HG02938 (cell line): ENCODE results near the gene COL6A3.
"Not testable (repeated sequence)": the region's sequence is repeated elsewhere in the genome, so short reads cannot be mapped to it uniquely, and the experiment has no call there.

Experiments
- ATAC-seq: cut with Tn5 transposase; IDR thresholded peaks from one replicate; pipeline ENCODE4 v1.9.1; 2021; ENCODE audit warnings: mild to moderate bottlenecking, moderate library complexity; ENCODE audit not compliant: unreplicated experiment

Gene COL6A3

DNA sequence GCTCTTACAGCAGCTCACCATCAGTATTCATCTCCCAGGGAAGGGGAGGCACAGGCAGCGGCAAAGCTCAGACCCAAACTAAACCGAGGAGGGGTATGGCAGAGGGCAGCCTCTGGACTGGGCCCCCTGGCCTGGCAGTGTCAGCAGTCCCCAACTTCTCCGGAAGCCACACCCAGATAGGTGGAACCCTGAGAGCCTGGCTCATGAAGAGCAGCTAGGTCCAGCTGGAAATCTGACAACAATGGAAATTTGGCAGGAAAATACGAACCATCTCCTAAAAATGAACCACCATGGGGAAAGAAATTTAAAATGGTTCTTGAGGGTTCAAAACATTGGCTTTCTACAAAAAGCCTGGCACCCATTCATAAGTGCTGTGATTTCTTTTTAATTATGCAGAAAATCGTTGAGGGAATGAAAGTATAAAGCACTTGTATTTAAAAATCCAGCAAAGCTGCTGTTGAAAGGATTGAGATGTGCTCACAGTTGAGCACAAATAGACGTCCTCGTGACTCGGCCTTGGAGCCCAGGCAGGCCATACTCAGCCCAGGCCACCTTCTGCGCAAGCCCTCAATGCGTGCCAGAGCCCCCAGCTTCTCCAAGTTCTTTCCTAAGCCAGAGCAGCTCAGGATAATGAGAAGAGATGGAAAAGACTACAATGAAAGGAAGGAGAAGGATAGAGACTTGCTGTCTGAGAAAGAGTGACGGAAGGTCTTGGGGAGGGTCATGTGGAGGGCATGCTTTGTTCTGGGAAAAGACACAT, 93.0 kb downstream of the COL6A3 start:
- ATAC-seq, result no peak

DNA sequence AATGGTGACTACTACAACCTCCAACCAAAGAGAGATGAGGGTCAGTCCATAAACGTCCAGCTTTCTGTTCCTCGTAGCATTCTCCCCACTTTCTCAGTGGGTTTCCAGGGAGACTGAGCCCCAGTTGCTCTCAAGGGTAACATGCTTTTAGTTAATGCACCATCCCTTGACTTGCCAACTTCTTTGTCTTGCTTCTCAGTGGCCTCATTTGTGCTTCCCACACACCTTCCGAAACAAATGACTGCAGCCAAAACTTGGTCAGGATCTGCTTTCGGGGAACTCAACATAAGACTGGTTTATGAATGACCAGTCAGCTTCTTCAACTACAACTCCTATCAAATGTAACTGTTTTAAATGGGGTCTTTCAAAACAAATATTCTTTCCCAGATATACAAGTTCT, 94.1 kb downstream of the COL6A3 start:
- ATAC-seq, result no peak

DNA sequence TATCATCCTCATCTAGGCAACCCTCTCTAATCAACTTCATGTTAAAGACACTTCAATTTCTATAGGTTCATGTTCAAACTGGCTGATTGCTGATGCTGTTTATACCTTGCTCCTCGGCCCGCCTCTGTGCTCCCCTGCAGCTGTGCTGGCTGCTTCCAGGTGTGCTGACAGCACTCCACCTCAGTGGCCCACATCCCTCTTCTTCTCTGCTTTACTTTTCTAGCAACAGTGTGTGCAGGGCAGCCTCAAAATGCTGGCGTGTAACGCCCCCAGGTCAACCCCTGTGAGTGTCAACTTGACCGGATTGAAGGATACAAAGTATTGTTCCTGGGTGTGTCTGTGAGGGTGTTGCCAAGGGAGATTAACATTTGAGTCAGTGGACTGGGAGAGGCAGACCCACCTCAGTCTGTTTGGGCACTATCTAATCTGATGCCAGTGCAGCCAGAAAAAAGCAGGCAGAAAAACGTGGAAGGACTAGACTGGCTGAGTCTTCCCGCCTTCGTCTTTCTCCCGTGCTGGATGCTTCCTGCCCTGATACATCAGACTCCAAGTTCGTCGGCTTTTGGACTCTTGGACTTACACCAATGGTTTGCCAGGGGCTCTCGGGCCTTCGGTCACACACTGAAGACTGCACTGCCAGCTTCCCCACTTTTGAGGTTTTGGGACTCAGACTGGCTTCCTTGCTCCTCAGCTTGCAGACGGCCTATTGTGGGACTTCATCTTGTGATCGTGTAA, 94.7 kb downstream of the COL6A3 start:
- no peak for ATAC-seq

DNA sequence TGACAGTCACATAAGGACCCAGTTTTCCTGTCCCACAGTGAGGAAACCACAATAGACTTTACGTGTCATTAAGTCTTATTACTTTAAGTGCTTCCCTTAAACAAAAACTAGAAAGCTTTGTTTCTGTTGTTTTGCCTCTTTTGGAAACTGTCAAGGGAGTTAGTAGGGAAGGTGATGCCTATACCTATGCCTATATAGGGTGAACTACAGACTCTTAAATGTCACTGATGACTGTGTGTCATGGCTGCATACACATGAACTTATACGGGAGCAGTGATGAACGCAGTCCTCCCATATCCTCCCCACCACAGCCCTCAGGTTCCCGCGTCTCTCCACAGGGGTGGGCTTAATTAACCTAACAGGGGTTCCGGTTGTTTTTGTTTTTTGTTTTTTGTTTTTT, 97.6 kb downstream of the COL6A3 start:
- ATAC-seq, result no peak

DNA sequence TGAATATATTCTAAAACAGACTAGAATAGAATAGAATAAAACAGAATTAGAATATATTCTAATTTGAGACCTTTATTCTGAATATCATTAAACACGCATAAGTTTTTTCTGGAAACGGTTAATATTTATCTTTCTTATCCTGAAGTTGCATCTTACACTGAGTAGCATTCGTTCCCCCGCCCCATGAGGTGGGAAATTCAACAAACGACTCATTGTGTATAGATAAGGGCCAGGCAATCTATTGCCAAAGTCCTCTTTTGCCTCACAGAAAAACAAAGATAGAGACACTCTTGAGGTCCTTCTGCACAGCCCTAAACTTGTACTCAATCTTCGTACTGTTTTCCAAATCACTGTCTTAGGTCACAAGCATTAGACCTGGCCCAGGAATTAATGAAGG, 98.1 kb downstream of the COL6A3 start:
- ATAC-seq, result no peak

DNA sequence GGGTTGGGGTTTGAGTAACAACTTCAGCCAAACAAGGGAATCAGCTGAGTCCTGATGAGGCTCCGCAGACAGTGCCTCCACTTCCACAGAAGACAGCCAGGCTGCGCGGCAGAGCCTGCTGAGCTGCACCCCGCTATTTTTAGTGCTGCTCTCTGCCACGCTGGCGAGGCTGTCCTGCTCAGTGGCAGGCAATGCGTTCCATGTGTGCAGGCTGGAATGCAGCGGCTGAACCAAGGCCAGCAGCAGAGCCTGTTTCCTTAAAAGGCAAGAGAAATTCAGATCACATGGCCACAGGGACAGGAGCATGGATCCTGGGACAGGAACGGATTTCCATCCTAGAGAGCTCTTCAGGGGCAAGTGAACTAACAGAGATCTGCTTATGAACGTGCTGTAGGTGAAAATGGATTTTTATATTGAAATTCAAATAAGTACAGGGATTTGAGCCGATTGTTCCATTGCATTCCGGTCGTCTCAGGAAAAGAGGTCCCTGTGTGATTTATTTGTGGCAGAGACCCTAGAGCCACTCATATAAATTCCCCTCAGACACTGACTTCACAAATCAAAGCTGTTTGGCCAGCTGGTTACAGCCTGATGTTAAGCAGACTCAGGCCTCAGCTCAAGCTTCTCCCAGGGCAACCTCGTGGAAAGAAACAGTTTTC, 98.7 kb downstream of the COL6A3 start:
- no peak for ATAC-seq

DNA sequence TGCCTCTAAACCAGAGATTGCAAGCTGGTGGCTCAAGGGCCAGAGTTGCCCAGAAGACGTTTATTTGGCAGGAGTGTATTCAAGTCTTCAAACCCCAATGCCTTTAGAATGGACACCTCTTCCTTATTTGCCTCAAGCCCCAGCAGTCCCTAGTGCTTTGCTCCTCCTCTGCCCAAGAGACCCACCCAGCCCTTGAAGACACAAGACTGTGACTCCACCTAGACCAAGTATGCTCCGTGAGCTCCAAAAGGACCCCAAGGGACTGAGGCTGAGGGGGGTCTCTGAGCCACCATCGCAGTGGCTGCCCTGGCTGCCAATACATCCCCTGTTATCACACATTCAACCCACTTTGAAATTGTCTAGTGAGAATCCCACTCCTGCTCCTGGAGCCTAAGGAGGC, 99.3 kb downstream of the COL6A3 start:
- ATAC-seq, result no peak

DNA sequence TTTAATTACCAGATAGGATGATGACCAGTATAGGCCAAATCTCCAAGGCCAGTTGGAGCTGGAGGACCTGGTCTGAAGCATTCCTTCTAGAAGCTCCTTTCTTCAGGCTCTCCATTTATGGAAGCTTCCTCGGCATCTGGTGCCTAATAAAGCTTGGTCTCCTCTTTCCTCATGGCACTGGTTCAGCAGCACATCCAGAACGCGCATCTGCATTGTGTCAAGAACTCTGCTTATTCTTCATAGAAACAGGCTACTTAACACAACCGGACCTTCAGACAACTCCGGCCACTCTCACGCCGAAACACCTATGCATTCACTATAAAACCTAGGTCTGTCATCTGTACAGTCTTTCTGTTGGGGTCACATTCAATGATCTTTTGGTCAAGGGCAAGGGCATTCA, 99.8 kb downstream of the COL6A3 start:
- ATAC-seq, result no peak

DNA sequence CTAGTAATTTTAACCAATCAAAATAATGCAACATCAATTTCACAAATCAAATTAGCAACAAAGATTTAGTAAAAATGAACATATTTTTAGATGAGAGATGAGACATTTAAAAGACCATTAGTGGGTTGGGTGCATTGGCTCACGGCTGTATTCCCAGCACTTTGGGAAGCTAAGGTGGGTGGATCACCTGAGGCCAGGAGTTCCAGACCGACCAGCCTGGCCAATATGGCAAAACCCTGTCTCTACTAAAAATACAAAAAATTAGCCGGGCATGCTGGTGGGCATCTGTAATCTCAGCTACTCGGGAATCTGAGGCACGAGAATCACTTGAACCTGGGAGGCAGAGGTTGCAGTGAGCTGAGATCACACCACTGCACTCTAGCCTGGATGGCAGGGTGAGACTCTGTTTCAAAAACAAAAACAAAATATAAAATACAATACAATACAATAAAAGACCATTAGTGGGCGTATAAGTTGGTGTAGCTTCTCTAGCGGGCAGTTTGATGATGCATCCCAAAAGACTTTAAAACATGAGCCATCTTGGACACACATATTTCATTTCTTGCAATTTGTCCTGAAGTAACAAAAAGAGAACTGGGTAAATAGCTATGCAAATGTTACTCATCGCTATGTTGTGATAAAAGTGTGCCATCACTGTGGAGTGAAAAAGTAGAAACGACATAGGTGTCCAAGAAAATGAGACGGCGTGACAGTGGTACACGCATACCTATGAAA, 101.8 kb downstream of the COL6A3 start:
- ATAC-seq, result no peak

DNA sequence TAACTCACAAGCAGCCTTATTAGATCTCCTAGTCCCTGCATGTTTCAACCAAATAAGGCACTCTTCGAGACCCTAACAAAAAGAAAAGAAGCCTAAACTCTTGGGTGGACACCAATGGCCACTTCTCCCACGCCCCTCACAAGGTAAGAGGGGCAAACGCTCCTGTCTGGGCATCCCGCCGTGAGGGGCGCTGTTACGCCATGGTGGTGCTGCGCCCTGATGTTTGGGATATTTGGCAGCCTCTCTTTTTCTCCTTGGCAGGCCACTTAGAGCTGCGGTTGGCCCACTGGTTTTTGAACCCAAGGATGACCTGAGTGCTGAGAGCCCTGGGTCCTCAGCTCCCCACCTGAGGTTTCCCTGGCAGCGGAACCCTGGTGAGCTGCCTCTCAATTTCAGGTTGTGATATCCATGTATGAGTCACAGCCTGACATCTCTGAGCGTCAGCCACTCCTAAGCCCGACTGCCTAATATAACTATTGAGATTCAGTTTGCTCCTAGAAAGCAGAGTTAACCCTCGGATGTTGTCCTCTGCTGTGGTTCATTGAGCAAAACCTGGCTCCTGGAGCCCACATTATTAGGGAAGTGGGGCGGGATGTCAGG, 103.3 kb downstream of the COL6A3 start:
- no peak for ATAC-seq

DNA sequence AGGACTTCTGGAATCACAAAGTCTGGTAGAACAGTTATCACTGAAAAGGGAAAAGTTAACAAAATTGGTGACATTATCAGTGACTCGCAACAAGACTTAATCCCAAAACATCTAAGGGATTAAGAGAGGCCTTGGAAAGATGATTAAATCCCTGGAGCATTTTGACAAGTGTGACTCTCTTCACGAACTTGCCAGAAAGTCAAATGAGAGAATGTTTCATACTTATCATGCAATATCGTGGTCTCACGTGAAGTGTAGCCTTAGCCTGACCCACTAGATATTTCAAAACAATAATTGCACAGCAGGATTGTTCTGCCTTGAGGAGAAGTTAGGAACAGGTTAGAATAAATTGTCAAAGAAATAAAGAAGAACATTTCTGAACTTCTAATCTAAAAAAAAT, 104.5 kb downstream of the COL6A3 start:
- no peak for ATAC-seq

DNA sequence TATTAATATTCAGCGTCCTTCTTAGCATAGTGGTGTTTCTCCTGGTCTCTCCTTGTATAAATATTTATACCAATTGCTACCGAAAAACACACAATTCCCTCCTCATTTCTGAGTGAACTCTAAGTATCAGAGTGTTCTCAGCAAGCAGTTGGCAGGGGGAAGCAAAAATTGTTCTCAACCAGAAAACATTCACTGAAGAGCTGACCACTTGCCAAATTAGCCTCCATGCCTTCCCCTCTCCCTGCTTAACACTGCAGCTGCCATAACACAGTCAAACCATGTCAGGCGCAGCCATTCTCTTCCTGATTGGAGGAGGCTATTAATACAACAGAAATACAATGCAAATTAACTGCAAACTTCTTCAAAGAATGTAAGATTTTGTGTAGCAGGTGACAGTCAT, 105.0 kb downstream of the COL6A3 start:
- no peak for ATAC-seq

DNA sequence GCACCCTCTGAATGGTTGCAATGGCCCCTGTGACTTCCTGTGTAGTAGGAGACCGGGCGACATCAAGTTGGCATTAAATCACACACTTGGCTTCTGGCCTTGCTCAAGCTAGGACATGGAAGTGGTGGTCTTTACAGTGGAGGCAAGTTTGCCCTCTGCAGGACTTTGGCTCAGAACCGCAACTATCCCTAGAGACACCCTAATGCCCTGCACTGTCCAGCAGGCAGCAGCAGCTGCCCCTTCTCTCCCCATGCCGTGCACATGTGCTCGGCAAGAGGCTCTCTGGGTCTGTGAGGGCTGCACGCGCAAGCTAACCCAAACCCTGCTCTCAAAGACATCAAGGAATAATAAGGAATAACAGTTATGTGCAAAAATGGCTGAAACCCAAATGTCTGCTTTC, 106.5 kb downstream of the COL6A3 start:
- no peak for ATAC-seq

DNA sequence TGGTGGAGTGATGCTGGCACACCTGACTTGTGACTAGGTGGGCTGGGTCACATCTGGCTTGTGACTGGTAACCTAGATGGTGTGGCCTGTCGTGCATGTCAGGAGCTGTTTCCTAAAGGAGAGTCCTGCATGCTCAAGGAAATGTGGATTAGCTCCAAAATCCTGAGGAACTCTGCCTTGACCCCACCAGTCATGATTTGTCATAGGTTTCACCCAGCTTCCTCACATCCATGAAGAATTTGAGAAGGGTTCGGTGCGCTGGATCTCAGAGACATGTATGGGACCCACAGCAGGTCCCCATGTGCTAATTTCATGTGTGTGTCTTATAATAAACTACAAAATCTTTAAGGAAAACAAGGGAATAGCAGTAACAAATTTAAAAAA, 107.2 kb downstream of the COL6A3 start:
- ATAC-seq, result no peak

DNA sequence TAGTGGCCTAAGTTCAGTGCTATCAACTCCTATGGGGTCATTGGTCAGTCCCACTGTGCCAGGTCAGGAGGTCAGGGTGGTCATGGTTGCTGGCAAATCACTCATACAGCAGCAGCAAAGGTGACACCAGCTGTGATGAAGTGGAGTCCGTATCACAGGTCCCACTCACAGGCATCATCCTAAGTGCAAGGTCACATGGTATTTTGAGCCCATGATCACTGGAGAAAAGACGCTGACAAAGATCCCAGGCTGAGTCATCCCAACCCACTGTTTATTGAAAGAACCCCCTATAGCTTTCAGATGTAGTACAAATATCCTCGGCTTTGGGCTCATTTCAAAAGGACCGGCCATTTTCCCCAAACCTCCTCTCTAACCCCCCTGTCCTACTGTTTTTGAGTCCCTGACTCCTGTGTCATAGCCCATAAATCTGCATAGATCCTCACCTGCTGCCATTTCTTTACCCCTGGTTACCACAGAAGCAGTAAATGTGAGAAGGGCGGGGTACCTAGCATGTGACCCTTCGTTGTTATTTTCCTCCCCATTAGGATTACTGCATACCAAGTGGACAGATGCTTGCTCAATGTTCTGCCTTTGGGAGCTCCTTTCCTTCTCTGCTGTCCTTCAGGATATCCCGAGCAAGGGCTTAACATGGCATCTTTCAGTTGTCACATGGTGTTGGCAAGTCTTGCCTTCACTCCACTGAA, 107.7 kb downstream of the COL6A3 start:
- ATAC-seq, result no peak

DNA sequence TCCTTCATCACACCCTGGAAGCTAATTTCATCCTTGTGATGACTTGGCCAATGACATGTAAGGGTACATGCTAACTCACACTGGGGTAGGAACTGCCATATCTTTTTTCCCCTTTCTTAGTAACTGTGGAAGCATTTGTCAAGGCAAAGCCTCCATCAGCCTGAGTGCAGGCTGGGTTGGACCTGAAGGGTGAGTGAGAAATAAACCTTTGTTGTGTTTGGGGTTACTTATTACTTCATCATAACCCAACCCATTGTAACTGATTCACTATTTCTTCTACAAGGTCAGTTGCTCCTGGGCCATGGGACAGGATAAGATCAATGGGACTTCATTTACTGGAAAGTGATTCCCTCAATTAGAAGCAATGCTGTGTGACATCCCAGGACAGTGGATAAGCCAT, 108.4 kb downstream of the COL6A3 start:
- ATAC-seq, result no peak

DNA sequence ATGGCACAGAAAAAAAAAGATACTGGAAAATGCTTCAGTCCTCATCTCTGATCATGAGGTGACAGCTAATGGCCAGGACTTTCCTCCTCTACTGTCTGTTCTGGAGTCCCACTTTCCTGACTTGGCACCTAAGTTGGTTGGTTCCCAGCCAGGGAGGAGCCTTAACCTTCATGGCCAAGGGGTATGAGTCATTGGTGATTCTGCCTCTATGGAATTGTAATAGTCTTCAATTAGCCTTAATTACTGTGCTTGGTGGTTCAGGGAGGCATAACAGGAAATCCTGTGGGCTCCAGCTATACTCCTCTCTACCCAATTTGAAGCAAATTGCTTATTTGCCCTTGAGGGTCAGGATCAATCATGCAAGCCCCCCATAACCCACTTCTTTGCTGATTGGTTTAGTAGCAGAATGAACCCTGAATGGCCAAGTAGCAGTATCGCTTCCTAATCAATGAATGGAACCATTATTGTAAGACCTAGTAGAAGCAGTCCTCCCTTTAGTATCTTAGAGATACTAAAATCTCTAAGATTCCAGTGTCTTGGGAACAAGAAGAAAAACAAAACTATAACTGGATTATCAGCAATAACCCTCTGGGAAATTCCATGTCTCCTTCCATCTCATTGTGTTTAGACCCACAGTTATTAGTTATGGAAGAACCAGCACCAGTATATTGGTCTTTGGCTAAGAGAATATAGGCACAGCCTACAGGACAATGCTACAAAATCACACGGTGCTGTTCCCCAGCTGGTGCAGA, 109.0 kb downstream of the COL6A3 start:
- ATAC-seq, result no peak

DNA sequence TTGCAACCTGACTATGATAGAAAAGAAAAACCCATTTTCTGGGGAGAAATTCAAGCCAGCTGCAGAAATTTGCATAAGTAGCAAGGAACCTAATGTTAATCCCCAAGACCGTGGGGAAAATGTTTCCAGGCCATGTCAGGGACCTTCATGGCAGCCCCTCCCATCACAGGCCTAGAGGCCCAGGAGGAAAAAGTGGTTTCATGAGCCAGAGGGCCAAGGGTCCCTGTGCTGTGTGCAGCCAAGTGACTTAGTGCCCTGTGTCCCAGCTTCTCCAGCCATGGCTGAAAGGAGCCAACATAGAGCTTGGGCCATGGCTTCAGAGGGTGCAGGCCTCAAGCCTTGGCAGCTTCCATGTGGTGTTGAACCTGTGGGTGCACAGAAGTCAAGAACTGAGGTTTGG, 110.7 kb downstream of the COL6A3 start:
- ATAC-seq, result not testable (repeated sequence)

DNA sequence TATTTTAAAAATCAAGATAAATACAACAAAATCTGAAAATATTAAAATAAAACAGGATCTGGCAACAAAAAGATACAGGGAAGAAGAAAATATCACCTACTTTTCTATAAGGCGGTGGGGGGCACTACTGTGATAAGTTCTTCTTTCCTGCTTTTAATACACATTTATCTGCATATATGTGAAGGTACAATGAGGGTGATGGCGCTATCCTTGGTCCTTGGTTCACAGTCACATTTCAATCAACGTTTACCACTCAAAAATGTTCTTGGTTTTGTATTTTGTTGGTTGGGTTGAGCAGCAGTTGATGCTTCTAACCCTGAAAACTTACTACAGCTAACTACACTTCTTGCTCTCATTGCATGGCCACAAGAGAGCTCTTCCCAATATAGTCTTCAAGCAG, 112.4 kb downstream of the COL6A3 start:
- ATAC-seq, result no peak

DNA sequence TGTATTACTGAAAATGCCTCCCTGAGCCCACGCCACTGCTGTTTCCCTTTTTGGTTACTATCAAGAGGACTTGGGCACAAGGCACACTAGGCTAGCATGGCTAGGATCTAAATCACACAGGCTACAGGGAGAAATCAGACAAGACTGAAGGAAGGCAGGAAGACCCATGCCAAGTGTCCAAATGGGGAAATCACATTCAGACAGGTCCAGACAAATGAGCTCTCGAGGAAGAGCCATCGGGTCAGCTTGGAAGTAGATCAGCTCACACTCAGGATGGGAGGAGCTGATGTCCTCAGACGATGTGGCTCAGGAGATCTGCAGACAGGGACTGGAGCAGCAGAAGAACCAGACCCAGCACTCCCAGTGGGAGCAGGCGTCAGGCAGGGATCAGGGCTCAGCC, 113.2 kb downstream of the COL6A3 start:
- no peak for ATAC-seq
